HCT116 (cell line): ENCODE results near the gene NGF. TPM values are rescaled to one million over a fixed set of nuclear protein-coding genes. Genes with fewer than 3 reads are reported as not detected.

ENCODE experiments used
- ATAC-seq: fragments of 200-7000 bp; cut with Tn5 transposase; 2 replicates; pipeline ENCODE4 v1.9.1; 2020; ENCODE audit warnings: mild to moderate bottlenecking, moderate library complexity
- BruUV-seq: library from RNA; stranded (reverse); fragments of 400-500 nt; replicated peaks from 2 replicates; lab custom pipeline; 2021; lab: Mats Ljungman, UMichigan
- CTCF ChIA-PET: fragments of 300-600 bp; sonication (Branson Sonifier 250); formaldehyde crosslinking; loops from one replicate; lab custom pipeline; 2021; ENCODE audit warnings: antibody characterized with exemption; lab: Charles Lee
- POLR2A ChIA-PET: fragments of 300-600, 350-600 bp; sonication (Branson Sonifier 250); formaldehyde crosslinking; loops from one replicate; lab custom pipeline; 2021; ENCODE audit warnings: antibody characterized with exemption; lab: Charles Lee
- RAD21 ChIA-PET, 2 experiments: fragments of 300-600 bp; sonication (Branson Sonifier 250); formaldehyde crosslinking; loops; one replicate each; lab custom pipeline; 2023; ENCODE audit warnings: low total read pairs in 2 of 2; ENCODE audit not compliant: uncharacterized antibody in 2 of 2, unreplicated experiment in 2 of 2, low non-redundant PET in 1 of 2; lab: Charles Lee
- DNase-seq: peaks from one replicate; pipeline ENCODE4 v3.0.0-alpha.2; 2010; ENCODE audit warnings: low read depth, low spot score
- H2AFZ ChIP-seq: fragments of 200-600 bp; shearing (Covaris generic), sonication (generic); 2 replicates; pipeline ENCODE4 v1.6.1; 2017; ENCODE audit warnings: low read depth, mixed run types, mixed read lengths, antibody characterized with exemption, low read length; ENCODE audit not compliant: poor library complexity, severe bottlenecking
- H3K27ac ChIP-seq: 2 replicates; pipeline ENCODE4 v1.5.1; 2012; ENCODE audit warnings: low read depth, low read length
- H3K27me3 ChIP-seq: fragments of 200-600 bp; sonication (generic); 2 replicates; pipeline ENCODE4 v1.6.1; 2016; ENCODE audit warnings: mixed run types, low read length, mixed read lengths; ENCODE audit not compliant: insufficient read depth
- H3K36me3 ChIP-seq, 2 experiments: fragments of 200-500 bp in 1 of 2; fragments of 200-600 bp in 1 of 2; sonication (Bioruptor generic) in 1 of 2; sonication (generic) in 1 of 2; 2 replicates each; pipeline versions ENCODE4 v1.5.1 to v1.6.1; 2014 to 2016; ENCODE audit warnings: low read length in 2 of 2, inconsistent platforms in 1 of 2, mixed read lengths in 1 of 2, mixed run types in 1 of 2; ENCODE audit not compliant: insufficient read depth in 2 of 2, control insufficient read depth in 1 of 2
- H3K4me1 ChIP-seq, 2 experiments: fragments of 200-600 bp in 1 of 2; sonication (generic) in 1 of 2; 2 replicates each; pipeline versions ENCODE4 v1.5.1 to v1.6.1; 2012 to 2017; ENCODE audit warnings: low read length in 2 of 2, inconsistent platforms in 1 of 2, mild to moderate bottlenecking in 1 of 2, mixed read lengths in 1 of 2, mixed run types in 1 of 2, moderate library complexity in 1 of 2; ENCODE audit not compliant: insufficient read depth in 2 of 2, control insufficient read depth in 1 of 2
- H3K4me2 ChIP-seq: fragments of 200-600 bp; sonication (generic); 2 replicates; pipeline ENCODE4 v1.6.1; 2017; ENCODE audit warnings: mixed run types, low read length, mixed read lengths
- H3K4me3 ChIP-seq, 2 experiments: fragments of 200-600 bp in 1 of 2; sonication (generic) in 1 of 2; replicated peaks in 1 of 2; 2 replicates each; pipeline ENCODE4 v1.5.1; 2011 to 2016; ENCODE audit warnings: low read length in 2 of 2, control low read depth in 1 of 2, low read depth in 1 of 2, mild to moderate bottlenecking in 1 of 2, mixed read lengths in 1 of 2, mixed run types in 1 of 2
- H3K79me2 ChIP-seq: fragments of 200-600 bp; sonication (generic); 2 replicates; pipeline ENCODE4 v1.6.1; 2017; ENCODE audit warnings: mild to moderate bottlenecking, mixed run types, low read length, moderate library complexity, mixed read lengths; ENCODE audit not compliant: insufficient read depth
- H3K9ac ChIP-seq: fragments of 200-600 bp; sonication (generic); 2 replicates; pipeline ENCODE4 v1.6.1; 2016; ENCODE audit warnings: low read length, mixed read lengths
- H3K9me2 ChIP-seq: fragments of 200-600 bp; sonication (generic), shearing (Covaris generic); 2 replicates; pipeline ENCODE4 v1.6.1; 2017; ENCODE audit warnings: mixed run types, mild to moderate bottlenecking, moderate library complexity; ENCODE audit not compliant: insufficient read depth
- H3K9me3 ChIP-seq, 2 experiments: fragments of 200-500 bp in 1 of 2; fragments of 200-600 bp in 1 of 2; sonication (Bioruptor generic) in 1 of 2; sonication (generic) in 1 of 2; 2 replicates each; pipeline ENCODE4 v1.6.1; 2014 to 2017; ENCODE audit warnings: low read length in 2 of 2, mixed read lengths in 2 of 2, inconsistent platforms in 1 of 2, low read depth in 1 of 2, mild to moderate bottlenecking in 1 of 2, mixed run types in 1 of 2, moderate library complexity in 1 of 2; ENCODE audit not compliant: control insufficient read depth in 1 of 2, insufficient read depth in 1 of 2
- H4K20me1 ChIP-seq: fragments of 200-600 bp; sonication (generic), shearing (Covaris generic); 2 replicates; pipeline ENCODE4 v1.6.1; 2017; ENCODE audit warnings: mixed run types, mild to moderate bottlenecking, moderate library complexity; ENCODE audit not compliant: insufficient read depth
- EZH2phosphoT487 ChIP-seq: fragments of 200-600 bp; IDR thresholded peaks from 2 replicates; pipeline ENCODE4 v1.6.1; 2018; ENCODE audit warnings: antibody characterized with exemption, borderline replicate concordance
- FOSL1 ChIP-seq: IDR thresholded peaks from 2 replicates; pipeline ENCODE4 v1.6.1; 2012; ENCODE audit warnings: low read depth
- JUND ChIP-seq: IDR thresholded peaks from 2 replicates; pipeline ENCODE4 v1.6.1; 2012
- POLR2A ChIP-seq: IDR thresholded peaks from 2 replicates; pipeline ENCODE4 v1.7.0; 2011; ENCODE audit warnings: borderline replicate concordance; ENCODE audit not compliant: insufficient read depth, insufficient read length; ENCODE audit errors: extremely low read depth
- SRF ChIP-seq: IDR thresholded peaks from 2 replicates; pipeline ENCODE4 v1.6.1; 2012; ENCODE audit warnings: low read depth
- ZFX ChIP-seq: fragments of 450-650 bp; IDR thresholded peaks from 2 replicates; pipeline ENCODE4 v1.6.1; 2017
- ZNF274 ChIP-seq: fragments of 200-500 bp; sonication (Bioruptor generic); IDR thresholded peaks from 2 replicates; pipeline ENCODE4 v1.6.1; 2014; ENCODE audit warnings: mild to moderate bottlenecking, low read depth, low read length, inconsistent platforms
- intact Hi-C: fragments of 100-400 bp; cut with micrococcal nuclease; formaldehyde crosslinking; loops from 2 replicates; pipeline ENCODE4 v1.10.0; 2022
- total RNA-seq: library from RNA; stranded (reverse); gene quantifications from one replicate; pipeline ENCODE4 v1.2.1, GENCODE V29; 2021; ENCODE audit not compliant: unreplicated experiment
- TF ChIP-seq, protein P1 (sequence below): IDR thresholded peaks from 2 replicates; pipeline ENCODE4 v1.6.1; 2012; ENCODE audit warnings: low read depth

NGF gene
- total RNA-seq, 1 experiment from 2014 or later: not detected

DNA sequence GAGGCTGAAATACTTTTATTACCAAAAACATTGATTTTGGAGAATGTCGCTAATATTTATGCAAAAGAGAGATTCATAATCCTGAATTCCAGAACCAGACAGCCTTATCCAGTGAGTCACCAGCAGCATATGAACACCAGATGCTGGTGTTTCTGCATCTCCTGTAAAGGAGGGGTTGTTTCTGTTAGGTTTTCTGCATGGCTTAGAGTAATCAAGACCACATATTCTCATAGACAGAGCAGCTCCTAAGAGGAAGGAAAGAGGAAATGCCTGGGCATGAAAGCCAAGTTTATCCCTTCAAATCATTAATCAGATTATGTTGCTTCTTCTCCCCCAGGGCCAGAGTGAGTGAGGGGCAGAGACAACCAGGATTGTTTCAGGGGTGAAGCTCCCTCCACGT, 86.2 kb downstream of the NGF start:
- H2AFZ ChIP-seq: no peak overlapping the region
- RAD21 ChIA-PET: no interaction called here
- ATAC-seq (no peak), DNase-seq (no peak)
- H3K79me2 ChIP-seq: no peaks in the 10 kb centered on the region
- H3K27ac ChIP-seq: no peak overlapping the region
- no TSS peak for BruUV-seq
- no peaks in the 10 kb centered on the region for H3K9me2 ChIP-seq
- no peak overlapping the region for H3K4me2 ChIP-seq
- H3K27me3 ChIP-seq: no peaks in the 10 kb centered on the region
- H3K4me1 ChIP-seq: no peaks in the 10 kb centered on the region
- intact Hi-C loops: no loop called here
- no peak overlapping the region for H3K9ac ChIP-seq
- POLR2A ChIA-PET: no interaction called here
- no peaks in the 10 kb centered on the region for H3K36me3 ChIP-seq
- no peaks in the 10 kb centered on the region for H3K9me3 ChIP-seq
- H4K20me1 ChIP-seq: no peaks in the 10 kb centered on the region
- H3K4me3 ChIP-seq: no peak overlapping the region
- TF ChIP-seq, protein P1, sequence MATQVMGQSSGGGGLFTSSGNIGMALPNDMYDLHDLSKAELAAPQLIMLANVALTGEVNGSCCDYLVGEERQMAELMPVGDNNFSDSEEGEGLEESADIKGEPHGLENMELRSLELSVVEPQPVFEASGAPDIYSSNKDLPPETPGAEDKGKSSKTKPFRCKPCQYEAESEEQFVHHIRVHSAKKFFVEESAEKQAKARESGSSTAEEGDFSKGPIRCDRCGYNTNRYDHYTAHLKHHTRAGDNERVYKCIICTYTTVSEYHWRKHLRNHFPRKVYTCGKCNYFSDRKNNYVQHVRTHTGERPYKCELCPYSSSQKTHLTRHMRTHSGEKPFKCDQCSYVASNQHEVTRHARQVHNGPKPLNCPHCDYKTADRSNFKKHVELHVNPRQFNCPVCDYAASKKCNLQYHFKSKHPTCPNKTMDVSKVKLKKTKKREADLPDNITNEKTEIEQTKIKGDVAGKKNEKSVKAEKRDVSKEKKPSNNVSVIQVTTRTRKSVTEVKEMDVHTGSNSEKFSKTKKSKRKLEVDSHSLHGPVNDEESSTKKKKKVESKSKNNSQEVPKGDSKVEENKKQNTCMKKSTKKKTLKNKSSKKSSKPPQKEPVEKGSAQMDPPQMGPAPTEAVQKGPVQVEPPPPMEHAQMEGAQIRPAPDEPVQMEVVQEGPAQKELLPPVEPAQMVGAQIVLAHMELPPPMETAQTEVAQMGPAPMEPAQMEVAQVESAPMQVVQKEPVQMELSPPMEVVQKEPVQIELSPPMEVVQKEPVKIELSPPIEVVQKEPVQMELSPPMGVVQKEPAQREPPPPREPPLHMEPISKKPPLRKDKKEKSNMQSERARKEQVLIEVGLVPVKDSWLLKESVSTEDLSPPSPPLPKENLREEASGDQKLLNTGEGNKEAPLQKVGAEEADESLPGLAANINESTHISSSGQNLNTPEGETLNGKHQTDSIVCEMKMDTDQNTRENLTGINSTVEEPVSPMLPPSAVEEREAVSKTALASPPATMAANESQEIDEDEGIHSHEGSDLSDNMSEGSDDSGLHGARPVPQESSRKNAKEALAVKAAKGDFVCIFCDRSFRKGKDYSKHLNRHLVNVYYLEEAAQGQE: no peak
- CTCF ChIA-PET: no interaction called here

GRCh38 chr1:115251340-115251748, 86.7 kb downstream of the NGF start:
- Histone ChIP-seq H3K9me2 (no peaks in the 10 kb centered on the region), H3K9me3 (no peaks in the 10 kb centered on the region), H3K4me3 (no peak overlapping the region), H2AFZ (no peak overlapping the region), H3K9ac (no peak overlapping the region), H3K27me3 (no peaks in the 10 kb centered on the region), H3K27ac (no peak overlapping the region), H4K20me1 (no peaks in the 10 kb centered on the region), H3K4me1 (no peaks in the 10 kb centered on the region), H3K36me3 (no peaks in the 10 kb centered on the region), H3K79me2 (no peaks in the 10 kb centered on the region), H3K4me2 (no peak overlapping the region)
- DNase-seq (no peak), ATAC-seq (no peak)
- ChIA-PET CTCF (no interaction called here), RAD21 (no interaction called here), POLR2A (no interaction called here)
- intact Hi-C loops: no loop called here
- no peak for TF ChIP-seq ZFX
- TF ChIP-seq, protein P1: no peak
- no peak for TF ChIP-seq JUND
- no peak for TF ChIP-seq EZH2phosphoT487
- no peak for TF ChIP-seq SRF
- no peak for TF ChIP-seq POLR2A
- no peak for TF ChIP-seq ZNF274
- no peak for TF ChIP-seq FOSL1
- no TSS peak for BruUV-seq
